ENCODE data around the gene MCTP2. TPM values are rescaled to one million over a fixed set of nuclear protein-coding genes. Genes with fewer than 3 reads are reported as not detected.
A peak's percentile ranks its signal among the peaks of the same experiment; 100 is the strongest.

MCTP2 gene
- total RNA-seq, 3 donors from 2014 or later, result 41.9 to 89.3 (median 83.7) TPM

- Histone ChIP-seq H3K4me1 (ENCODE audit: low read depth) (no peaks in the 10 kb centered on the region), H3K9me3 (no peaks in the 10 kb centered on the region), H3K4me3 (no peak overlapping the region), H3K36me3 (ENCODE audit: low read depth) (no peaks in the 10 kb centered on the region)
- peak; percentile 37 for ATAC-seq
- intact Hi-C loops (cut with DNase I, micrococcal nuclease), result no loop called here
- no peak for TF ChIP-seq CTCF (IDR thresholded peaks at IDR 0.05)
- no peak for DNase-seq
These were observed 73.8 kb downstream of the MCTP2 start for GRCh38 chr15:94305133-94305532.

- no peak for TF ChIP-seq CTCF (IDR thresholded peaks at IDR 0.05)
- intact Hi-C loops (cut with DNase I, micrococcal nuclease), result no loop called here
- Histone ChIP-seq H3K9me3 (no peaks in the 10 kb centered on the region), H3K4me3 (no peak overlapping the region), H3K4me1 (ENCODE audit: low read depth) (no peaks in the 10 kb centered on the region), H3K36me3 (ENCODE audit: low read depth) (no peaks in the 10 kb centered on the region)
- DNase-seq, result no peak
- peak; percentile 26 for ATAC-seq
These were observed 75.6 kb downstream of the MCTP2 start for GRCh38 chr15:94306700-94307650.

- no peak for ATAC-seq
- TF ChIP-seq CTCF (IDR thresholded peaks at IDR 0.05), result no peak
- intact Hi-C loops (cut with DNase I, micrococcal nuclease), result no loop called here
- Histone ChIP-seq H3K36me3 (ENCODE audit: low read depth) (peaks cover 5% of the 10 kb centered on the region), H3K4me3 (no peak overlapping the region), H3K9me3 (no peaks in the 10 kb centered on the region), H3K4me1 (ENCODE audit: low read depth) (no peaks in the 10 kb centered on the region)
- no peak for DNase-seq
These were observed 81.6 kb downstream of the MCTP2 start for GRCh38 chr15:94312946-94313345.

- H3K4me1 ChIP-seq (ENCODE audit: low read depth), result no peaks in the 10 kb centered on the region
- H3K4me3 ChIP-seq, result no peak overlapping the region
- H3K36me3 ChIP-seq (ENCODE audit: low read depth), result peaks cover 5% of the 10 kb centered on the region
- TF ChIP-seq CTCF (IDR thresholded peaks at IDR 0.05), result no peak
- ATAC-seq (no peak), DNase-seq (no peak)
- intact Hi-C loops (cut with DNase I, micrococcal nuclease), result no loop called here
- no peaks in the 10 kb centered on the region for H3K9me3 ChIP-seq
These were observed 83.3 kb downstream of the MCTP2 start for GRCh38 chr15:94314639-94315038.

GRCh38 chr15:94317211-94317610, 85.8 kb downstream of the MCTP2 start:
- peaks cover 5% of the 10 kb centered on the region for H3K36me3 ChIP-seq (ENCODE audit: low read depth)
- intact Hi-C loops (cut with DNase I, micrococcal nuclease), result no loop called here
- no peak for DNase-seq
- no peak for TF ChIP-seq CTCF (IDR thresholded peaks at IDR 0.05)
- H3K9me3 ChIP-seq, result no peaks in the 10 kb centered on the region
- no peak overlapping the region for H3K4me3 ChIP-seq
- no peak for ATAC-seq
- H3K4me1 ChIP-seq (ENCODE audit: low read depth), result peaks cover 10% of the 10 kb centered on the region

Measured in mucosa of descending colon (tissue), 3 donors.